Astrocyte (in vitro differentiated cells and primary cell): Measurements from ENCODE around the gene METRN. TPM values are rescaled to one million over a fixed set of nuclear protein-coding genes. Genes with fewer than 3 reads are reported as not detected.

Experiments
- DNase-seq: peaks from one replicate; pipeline ENCODE4 v3.0.0-alpha.2; 2010; ENCODE audit warnings: low read depth
- FAIRE-seq: peaks from 2 replicates; lab custom pipeline; 2011; peaks lifted over from hg19 to GRCh38; lab: Jason Lieb, UNC
- H2AFZ ChIP-seq: 2 replicates; pipeline ENCODE4 v1.6.0; 2012; ENCODE audit warnings: low read depth, low read length, inconsistent platforms
- H3K27ac ChIP-seq: 2 replicates; pipeline ENCODE4 v1.5.1; 2011; ENCODE audit warnings: low read depth, low read length, inconsistent platforms
- H3K27me3 ChIP-seq: 2 replicates; pipeline ENCODE4 v1.6.0; 2011; ENCODE audit warnings: low read length, inconsistent platforms; ENCODE audit not compliant: insufficient read depth
- H3K36me3 ChIP-seq: 2 replicates; pipeline ENCODE4 v1.5.1; 2011; ENCODE audit warnings: low read length, inconsistent platforms; ENCODE audit not compliant: insufficient read depth
- H3K4me1 ChIP-seq: 2 replicates; pipeline ENCODE4 v1.5.1; 2011; ENCODE audit warnings: low read length, inconsistent platforms; ENCODE audit not compliant: insufficient read depth
- H3K4me2 ChIP-seq: 2 replicates; pipeline ENCODE4 v1.6.0; 2012; ENCODE audit warnings: low read length, inconsistent platforms
- H3K4me3 ChIP-seq: 2 replicates; pipeline ENCODE4 v1.5.1; 2011; ENCODE audit warnings: low read depth, mild to moderate bottlenecking, low read length, inconsistent platforms; ENCODE audit not compliant: insufficient read depth
- H3K79me2 ChIP-seq: 2 replicates; pipeline ENCODE4 v1.6.0; 2012; ENCODE audit warnings: mild to moderate bottlenecking, low read length, inconsistent platforms; ENCODE audit not compliant: insufficient read depth
- H3K9ac ChIP-seq: 2 replicates; pipeline ENCODE4 v1.6.0; 2012; ENCODE audit warnings: mild to moderate bottlenecking, low read length, inconsistent platforms
- H3K9me3 ChIP-seq: 2 replicates; pipeline ENCODE4 v1.5.1; 2012; ENCODE audit warnings: low read depth, mild to moderate bottlenecking, low read length, inconsistent platforms; ENCODE audit not compliant: insufficient read depth
- H4K20me1 ChIP-seq: 2 replicates; pipeline ENCODE4 v1.6.0; 2012; ENCODE audit warnings: low read length, inconsistent platforms; ENCODE audit not compliant: insufficient read depth
- H3K27ac Mint-ChIP-seq: one replicate; pipeline ENCODE4 v1.8.0; 2021; ENCODE audit warnings: mild to moderate bottlenecking, mixed read lengths; ENCODE audit not compliant: unreplicated experiment
- H3K27me3 Mint-ChIP-seq: one replicate; pipeline ENCODE4 v1.8.0; 2021; ENCODE audit warnings: low read depth, mixed read lengths; ENCODE audit not compliant: unreplicated experiment
- H3K36me3 Mint-ChIP-seq: one replicate; pipeline ENCODE4 v1.8.0; 2021; ENCODE audit warnings: low read depth, mixed read lengths; ENCODE audit not compliant: unreplicated experiment
- H3K4me1 Mint-ChIP-seq: one replicate; pipeline ENCODE4 v1.8.0; 2021; ENCODE audit warnings: low read depth, mixed read lengths; ENCODE audit not compliant: unreplicated experiment
- H3K4me3 Mint-ChIP-seq: one replicate; pipeline ENCODE4 v1.8.0; 2021; ENCODE audit warnings: mild to moderate bottlenecking, moderate library complexity, mixed read lengths; ENCODE audit not compliant: unreplicated experiment
- H3K9me3 Mint-ChIP-seq: one replicate; pipeline ENCODE4 v1.8.0; 2021; ENCODE audit warnings: mild to moderate bottlenecking, mixed read lengths; ENCODE audit not compliant: unreplicated experiment
- CTCF ChIP-seq: IDR thresholded peaks from 2 replicates; pipeline ENCODE4 v1.5.1; 2011; ENCODE audit warnings: low read depth, mild to moderate bottlenecking, inconsistent platforms, low read length, moderate library complexity; ENCODE audit not compliant: insufficient read depth
- EZH2 ChIP-seq: IDR thresholded peaks from 2 replicates; pipeline ENCODE4 v1.6.1; 2012; ENCODE audit warnings: mild to moderate bottlenecking, low read length, inconsistent platforms; ENCODE audit not compliant: insufficient read depth
- total RNA-seq: library from RNA; stranded (reverse); gene quantifications from 2 replicates; pipeline ENCODE4 v1.2.1, GENCODE V29; 2021

The METRN gene
- total RNA-seq, 1 donor from 2014 or later: 31.5 TPM

- Mint-ChIP-seq H3K4me3 (peak overlapping the region; percentile 86), H3K36me3 (no peaks in the 10 kb centered on the region), H3K27ac (peak overlapping the region; percentile 26), H3K9me3 (no peaks in the 10 kb centered on the region), H3K4me1 (no peaks in the 10 kb centered on the region), H3K27me3 (no peaks in the 10 kb centered on the region)
- H4K20me1 ChIP-seq: peaks cover 50% of the 10 kb centered on the region
- peaks cover 7% of the 10 kb centered on the region for H3K79me2 ChIP-seq
- H3K4me2 ChIP-seq: peak overlapping the region; percentile 99
- FAIRE-seq (no peak), DNase-seq (peak; percentile 58)
- TF ChIP-seq EZH2 (no peak), CTCF (no peak)
- peak overlapping the region; percentile 91 for H2AFZ ChIP-seq
- H3K36me3 ChIP-seq: no peaks in the 10 kb centered on the region
- H3K4me3 ChIP-seq: peak overlapping the region; percentile 73
- H3K27ac ChIP-seq: peak overlapping the region; percentile 65
- peaks cover 31% of the 10 kb centered on the region for H3K4me1 ChIP-seq
- H3K27me3 ChIP-seq: no peaks in the 10 kb centered on the region
- H3K9ac ChIP-seq: peak overlapping the region; percentile 83
- no peaks in the 10 kb centered on the region for H3K9me3 ChIP-seq
Measured at GRCh38 chr16:720447-720989, 5.6 kb downstream of the METRN start.

GRCh38 chr16:720990-721764, 6.3 kb downstream of the METRN start, which contains the start of gene ANTKMT:
Gene ANTKMT (plus strand): TSS chr16:721146. CDS start chr16:721275, 129 bp downstream.
- Histone ChIP-seq H3K79me2 (peaks cover 7% of the 10 kb centered on the region), H3K9ac (peak within 1 kb of the TSS; percentile 83), H2AFZ (peak within 1 kb of the TSS; percentile 91), H3K4me2 (peak within 1 kb of the TSS; percentile 99), H3K27ac (peak within 1 kb of the TSS; percentile 65), H3K27me3 (no peaks in the 10 kb centered on the region), H4K20me1 (peaks cover 47% of the 10 kb centered on the region), H3K36me3 (no peaks in the 10 kb centered on the region), H3K4me3 (peak within 1 kb of the TSS; percentile 73), H3K4me1 (peaks cover 25% of the 10 kb centered on the region), H3K9me3 (no peaks in the 10 kb centered on the region)
- DNase-seq (peak; percentile 55), FAIRE-seq (no peak)
- Mint-ChIP-seq H3K9me3 (no peaks in the 10 kb centered on the region), H3K36me3 (no peaks in the 10 kb centered on the region), H3K4me1 (no peaks in the 10 kb centered on the region), H3K4me3 (peak within 1 kb of the TSS; percentile 86), H3K27me3 (no peaks in the 10 kb centered on the region), H3K27ac (peak within 1 kb of the TSS; percentile 26)
- TF ChIP-seq CTCF (no peak), EZH2 (no peak)
